ENCODE measurements around the gene PRSS57.
"Not testable (repeated sequence)": the region's sequence is repeated elsewhere in the genome, so short reads cannot be mapped to it uniquely, and the experiment has no call there.

DNA sequence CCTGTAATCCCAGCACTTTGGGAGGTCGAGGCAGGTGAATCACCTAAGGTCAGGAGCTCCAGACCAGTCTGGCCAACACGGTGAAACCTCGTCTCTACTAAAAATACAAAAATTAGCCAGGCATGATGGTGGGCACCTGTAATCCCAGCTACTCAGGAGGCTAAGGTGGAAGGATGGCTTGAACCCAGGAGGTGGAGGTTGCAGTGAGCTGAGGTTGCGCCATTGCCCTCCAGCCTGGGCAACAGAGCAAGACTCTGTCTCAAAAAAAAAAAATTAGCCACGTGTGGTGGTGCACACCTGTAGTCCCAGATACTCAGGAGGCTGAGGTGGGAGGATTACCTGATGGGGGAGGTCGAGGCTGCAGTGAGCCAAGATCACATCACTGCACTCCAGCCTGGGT lies 7.6 kb upstream of the PRSS57 start:
- TF ChIP-seq, protein P1, sequence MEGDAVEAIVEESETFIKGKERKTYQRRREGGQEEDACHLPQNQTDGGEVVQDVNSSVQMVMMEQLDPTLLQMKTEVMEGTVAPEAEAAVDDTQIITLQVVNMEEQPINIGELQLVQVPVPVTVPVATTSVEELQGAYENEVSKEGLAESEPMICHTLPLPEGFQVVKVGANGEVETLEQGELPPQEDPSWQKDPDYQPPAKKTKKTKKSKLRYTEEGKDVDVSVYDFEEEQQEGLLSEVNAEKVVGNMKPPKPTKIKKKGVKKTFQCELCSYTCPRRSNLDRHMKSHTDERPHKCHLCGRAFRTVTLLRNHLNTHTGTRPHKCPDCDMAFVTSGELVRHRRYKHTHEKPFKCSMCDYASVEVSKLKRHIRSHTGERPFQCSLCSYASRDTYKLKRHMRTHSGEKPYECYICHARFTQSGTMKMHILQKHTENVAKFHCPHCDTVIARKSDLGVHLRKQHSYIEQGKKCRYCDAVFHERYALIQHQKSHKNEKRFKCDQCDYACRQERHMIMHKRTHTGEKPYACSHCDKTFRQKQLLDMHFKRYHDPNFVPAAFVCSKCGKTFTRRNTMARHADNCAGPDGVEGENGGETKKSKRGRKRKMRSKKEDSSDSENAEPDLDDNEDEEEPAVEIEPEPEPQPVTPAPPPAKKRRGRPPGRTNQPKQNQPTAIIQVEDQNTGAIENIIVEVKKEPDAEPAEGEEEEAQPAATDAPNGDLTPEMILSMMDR (IDR thresholded peaks at IDR 0.05) = not testable (repeated sequence)
- TF ChIP-seq POLR2AphosphoS5, TCF7L2 (IDR thresholded peaks at IDR 0.05; ENCODE audit: low read depth, low read length): not testable (repeated sequence)
- TF ChIP-seq, protein P2, sequence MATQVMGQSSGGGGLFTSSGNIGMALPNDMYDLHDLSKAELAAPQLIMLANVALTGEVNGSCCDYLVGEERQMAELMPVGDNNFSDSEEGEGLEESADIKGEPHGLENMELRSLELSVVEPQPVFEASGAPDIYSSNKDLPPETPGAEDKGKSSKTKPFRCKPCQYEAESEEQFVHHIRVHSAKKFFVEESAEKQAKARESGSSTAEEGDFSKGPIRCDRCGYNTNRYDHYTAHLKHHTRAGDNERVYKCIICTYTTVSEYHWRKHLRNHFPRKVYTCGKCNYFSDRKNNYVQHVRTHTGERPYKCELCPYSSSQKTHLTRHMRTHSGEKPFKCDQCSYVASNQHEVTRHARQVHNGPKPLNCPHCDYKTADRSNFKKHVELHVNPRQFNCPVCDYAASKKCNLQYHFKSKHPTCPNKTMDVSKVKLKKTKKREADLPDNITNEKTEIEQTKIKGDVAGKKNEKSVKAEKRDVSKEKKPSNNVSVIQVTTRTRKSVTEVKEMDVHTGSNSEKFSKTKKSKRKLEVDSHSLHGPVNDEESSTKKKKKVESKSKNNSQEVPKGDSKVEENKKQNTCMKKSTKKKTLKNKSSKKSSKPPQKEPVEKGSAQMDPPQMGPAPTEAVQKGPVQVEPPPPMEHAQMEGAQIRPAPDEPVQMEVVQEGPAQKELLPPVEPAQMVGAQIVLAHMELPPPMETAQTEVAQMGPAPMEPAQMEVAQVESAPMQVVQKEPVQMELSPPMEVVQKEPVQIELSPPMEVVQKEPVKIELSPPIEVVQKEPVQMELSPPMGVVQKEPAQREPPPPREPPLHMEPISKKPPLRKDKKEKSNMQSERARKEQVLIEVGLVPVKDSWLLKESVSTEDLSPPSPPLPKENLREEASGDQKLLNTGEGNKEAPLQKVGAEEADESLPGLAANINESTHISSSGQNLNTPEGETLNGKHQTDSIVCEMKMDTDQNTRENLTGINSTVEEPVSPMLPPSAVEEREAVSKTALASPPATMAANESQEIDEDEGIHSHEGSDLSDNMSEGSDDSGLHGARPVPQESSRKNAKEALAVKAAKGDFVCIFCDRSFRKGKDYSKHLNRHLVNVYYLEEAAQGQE (IDR thresholded peaks at IDR 0.05; ENCODE audit: insufficient read depth in 1 of 2, low read depth in 2 of 2, low read length in 1 of 2) = not testable (repeated sequence)

All from Panc1 (cell line).